HEK293 (cell line): ENCODE data around the gene S100A6.

Source experiments
- SP2 ChIP-seq: fragments of 450-650 bp; formaldehyde crosslinking; IDR thresholded peaks from 2 replicates; pipeline ENCODE4 v1.5.1; 2016; ENCODE audit warnings: missing biosample characterization, missing genetic modification characterization
- ZNF24 ChIP-seq: fragments of 450-650 bp; formaldehyde crosslinking; IDR thresholded peaks from 2 replicates; pipeline ENCODE4 v1.5.1; 2016; ENCODE audit warnings: missing biosample characterization, missing genetic modification characterization
- ZSCAN5A ChIP-seq: fragments of 450-650 bp; formaldehyde crosslinking; IDR thresholded peaks from 2 replicates; pipeline ENCODE4 v1.5.1; 2016; ENCODE audit warnings: missing biosample characterization, missing genetic modification characterization

GRCh38 chr1:153543736-153544135 lies 7.9 kb upstream of the S100A6 start:
- TF ChIP-seq SP2 (tag by site-specific recombination), result no peak
- no peak for TF ChIP-seq ZSCAN5A (tag by site-specific recombination)
- TF ChIP-seq ZNF24 (tag by site-specific recombination), result no peak
